ENCODE results near the gene MAPT. TPM values are rescaled to one million over a fixed set of nuclear protein-coding genes. Genes with fewer than 3 reads are reported as not detected.
A peak's percentile ranks its signal among the peaks of the same experiment; 100 is the strongest.

Gene MAPT
- total and polyA plus RNA-seq, 2 of the 13 experiments (the other 11 are each of a cell fraction or from before 2014, with no cell fraction given), result 2.1 to 2.8 TPM

GRCh38 chr17:45952814-45953320, 58.5 kb downstream of the MAPT start:
- no peak for DNase-seq (ENCODE audit: low spot score)
- Histone ChIP-seq H3K4me1 (ENCODE audit: insufficient read depth, low read length) (peaks cover 15% of the 10 kb centered on the region), H2AFZ (ENCODE audit: low read length) (no peak overlapping the region), H3K27me3 (ENCODE audit: control insufficient read depth in 1 of 2, insufficient read depth in 2 of 2, low read length in 2 of 2) (peaks cover 4 to 12% of the 10 kb centered on the region in 2 experiments; a peak in 4 of 5 replicates), H3K79me2 (ENCODE audit: insufficient read depth, low read length) (no peaks in the 10 kb centered on the region), H3K9ac (ENCODE audit: insufficient read depth, low read depth, low read length) (no peak overlapping the region), H3K36me3 (replicated peaks in 1 of 2; ENCODE audit: control insufficient read depth in 1 of 2, insufficient read depth in 2 of 2, low read length in 2 of 2) (no peaks in the 10 kb centered on the region), H3K9me3 (ENCODE audit: low read length) (no peaks in the 10 kb centered on the region), H3K4me3 (replicated peaks in 1 of 3; ENCODE audit: insufficient read depth in 1 of 3, low read depth in 2 of 3, low read length in 3 of 3) (no peak overlapping the region), H4K20me1 (ENCODE audit: insufficient read depth, low read length) (no peaks in the 10 kb centered on the region), H3K4me2 (ENCODE audit: low read depth, low read length) (no peak overlapping the region), H3K27ac (ENCODE audit: extremely low read length, insufficient read depth, low read length) (no peak overlapping the region)
- intact Hi-C loops (cut with micrococcal nuclease; ENCODE audit: unreplicated experiment), result no loop called here
- TF ChIP-seq CREB1 (IDR thresholded peaks at IDR 0.05), result peak; percentile 84
- TF ChIP-seq CREB1 (CRISPR knock-in tag; IDR thresholded peaks at IDR 0.05), result no peak
- no peak for TF ChIP-seq ZNF773 (CRISPR knock-in tag; IDR thresholded peaks at IDR 0.05; ENCODE audit: borderline replicate concordance)
- no peak for TF ChIP-seq ZNF674 (CRISPR knock-in tag; IDR thresholded peaks at IDR 0.05; ENCODE audit: low read depth)
- no peak for FAIRE-seq
- ATAC-seq, result no peak
- ChIA-PET POLR2A (no interaction called here), CTCF (ENCODE audit: low intra/inter-chr PET ratio, low total read pairs) (no interaction called here)
- no TSS peak for BruUV-seq (replicated peaks)
- in situ Hi-C loops (cut with HindIII; ENCODE audit: extremely low pct_ligation_motif_present, low pct_unique_long_range_greater_than_20kb), result no loop called here
- 98% methylated on average over 6 of the region's 6 CpGs for whole genome bisulfite sequencing (ENCODE audit: low lambda C conversion rate)

- H2AFZ ChIP-seq (ENCODE audit: low read length), result no peak overlapping the region
- H3K79me2 ChIP-seq (ENCODE audit: insufficient read depth, low read length), result no peaks in the 10 kb centered on the region
- POLR2A ChIA-PET, result no interaction called here
- 63% methylated on average over 2 of the region's 2 CpGs for WGBS (ENCODE audit: low lambda C conversion rate)
- no peaks in the 10 kb centered on the region for H3K36me3 ChIP-seq (replicated peaks in 1 of 2; ENCODE audit: control insufficient read depth in 1 of 2, insufficient read depth in 2 of 2, low read length in 2 of 2)
- TF ChIP-seq ZBTB33 (CRISPR knock-in tag; IDR thresholded peaks at IDR 0.05) (peak; percentile 63; the same call in 1 of the 2 replicates), FOXK2 (IDR thresholded peaks at IDR 0.05) (no peak)
- DNase-seq (ENCODE audit: low spot score) (no peak), FAIRE-seq (no peak), ATAC-seq (no peak)
- no peaks in the 10 kb centered on the region for H4K20me1 ChIP-seq (ENCODE audit: insufficient read depth, low read length)
- peaks cover 11% of the 10 kb centered on the region for H3K4me1 ChIP-seq (ENCODE audit: insufficient read depth, low read length)
- H3K4me3 ChIP-seq (replicated peaks in 1 of 3; ENCODE audit: insufficient read depth in 1 of 3, low read depth in 2 of 3, low read length in 3 of 3), result no peak overlapping the region
- H3K9ac ChIP-seq (ENCODE audit: insufficient read depth, low read depth, low read length), result no peak overlapping the region
- H3K27ac ChIP-seq (ENCODE audit: extremely low read length, insufficient read depth, low read length), result no peak overlapping the region
- no peaks in the 10 kb centered on the region for H3K9me3 ChIP-seq (ENCODE audit: low read length)
- no peak overlapping the region for H3K4me2 ChIP-seq (ENCODE audit: low read depth, low read length)
- H3K27me3 ChIP-seq (ENCODE audit: control insufficient read depth in 1 of 2, insufficient read depth in 2 of 2, low read length in 2 of 2), result peaks cover 4 to 12% of the 10 kb centered on the region in 2 experiments; a peak in 4 of 5 replicates
- in situ Hi-C loops (cut with HindIII; ENCODE audit: extremely low pct_ligation_motif_present, low pct_unique_long_range_greater_than_20kb) (no loop called here), intact Hi-C loops (cut with micrococcal nuclease; ENCODE audit: unreplicated experiment) (no loop called here)
- no TSS peak for BruUV-seq (replicated peaks)
- CTCF ChIA-PET (ENCODE audit: low intra/inter-chr PET ratio, low total read pairs), result no interaction called here
Observed at GRCh38 chr17:45953561-45953960, 59.2 kb downstream of the MAPT start.

Data from HepG2 (cell line).